ENCODE data around the gene DUSP7. TPM values are rescaled to one million over a fixed set of nuclear protein-coding genes. Genes with fewer than 3 reads are reported as not detected.

DUSP7 gene
- total RNA-seq, 1 donor from 2014 or later: 24.9 TPM

- Histone ChIP-seq H3K27me3 (ENCODE audit: insufficient read depth, low read length) (no peaks in the 10 kb centered on the region), H4K20me1 (ENCODE audit: insufficient read depth, low read length) (no peaks in the 10 kb centered on the region), H3K79me2 (ENCODE audit: insufficient read depth, low read length) (no peaks in the 10 kb centered on the region), H3K27ac (ENCODE audit: low read depth, low read length) (no peak overlapping the region), H3K4me3 (ENCODE audit: insufficient read depth, low read depth, low read length) (no peak overlapping the region), H3K4me1 (ENCODE audit: insufficient read depth, low read length) (peaks cover 48% of the 10 kb centered on the region), H3K9ac (ENCODE audit: low read length) (no peak overlapping the region), H3K9me3 (ENCODE audit: insufficient read depth, low read depth, low read length) (no peaks in the 10 kb centered on the region), H3K4me2 (ENCODE audit: low read length) (no peak overlapping the region), H2AFZ (ENCODE audit: low read depth, low read length) (peak overlapping the region; percentile 7), H3K36me3 (ENCODE audit: insufficient read depth, low read length) (no peaks in the 10 kb centered on the region)
- DNase-seq (ENCODE audit: low read depth): peak; percentile 23
- Mint-ChIP-seq H3K4me3 (ENCODE audit: unreplicated experiment) (no peak overlapping the region), H3K9me3 (ENCODE audit: unreplicated experiment) (no peaks in the 10 kb centered on the region), H3K27me3 (ENCODE audit: low read depth, unreplicated experiment) (peaks cover 1% of the 10 kb centered on the region), H3K27ac (ENCODE audit: unreplicated experiment) (peak overlapping the region; percentile 62), H3K36me3 (ENCODE audit: low read depth, unreplicated experiment) (peaks cover 7% of the 10 kb centered on the region), H3K4me1 (ENCODE audit: low read depth, unreplicated experiment) (peaks cover 42% of the 10 kb centered on the region)
- TF ChIP-seq CTCF (IDR thresholded peaks at IDR 0.05; ENCODE audit: insufficient read depth, low read depth, low read length) (no peak), EZH2 (IDR thresholded peaks at IDR 0.05; ENCODE audit: insufficient read depth, low read length) (no peak)
- no peak for FAIRE-seq
Observed at GRCh38 chr3:52086976-52087663, 30.7 kb upstream of the DUSP7 start.

GRCh38 chr3:52086461-52086860 is 30.1 kb upstream of the DUSP7 start:
- Mint-ChIP-seq H3K27me3 (ENCODE audit: low read depth, unreplicated experiment) (peaks cover 4% of the 10 kb centered on the region), H3K9me3 (ENCODE audit: unreplicated experiment) (no peaks in the 10 kb centered on the region), H3K36me3 (ENCODE audit: low read depth, unreplicated experiment) (peaks cover 7% of the 10 kb centered on the region), H3K27ac (ENCODE audit: unreplicated experiment) (no peak overlapping the region), H3K4me3 (ENCODE audit: unreplicated experiment) (no peak overlapping the region), H3K4me1 (ENCODE audit: low read depth, unreplicated experiment) (peaks cover 38% of the 10 kb centered on the region)
- H3K4me2 ChIP-seq (ENCODE audit: low read length): no peak overlapping the region
- H3K27ac ChIP-seq (ENCODE audit: low read depth, low read length): no peak overlapping the region
- H4K20me1 ChIP-seq (ENCODE audit: insufficient read depth, low read length): no peaks in the 10 kb centered on the region
- TF ChIP-seq CTCF (IDR thresholded peaks at IDR 0.05; ENCODE audit: insufficient read depth, low read depth, low read length) (no peak), EZH2 (IDR thresholded peaks at IDR 0.05; ENCODE audit: insufficient read depth, low read length) (no peak)
- no peak overlapping the region for H3K9ac ChIP-seq (ENCODE audit: low read length)
- FAIRE-seq (no peak), DNase-seq (ENCODE audit: low read depth) (no peak)
- no peaks in the 10 kb centered on the region for H3K27me3 ChIP-seq (ENCODE audit: insufficient read depth, low read length)
- no peaks in the 10 kb centered on the region for H3K9me3 ChIP-seq (ENCODE audit: insufficient read depth, low read depth, low read length)
- peaks cover 41% of the 10 kb centered on the region for H3K4me1 ChIP-seq (ENCODE audit: insufficient read depth, low read length)
- H3K79me2 ChIP-seq (ENCODE audit: insufficient read depth, low read length): no peaks in the 10 kb centered on the region
- H3K4me3 ChIP-seq (ENCODE audit: insufficient read depth, low read depth, low read length): no peak overlapping the region
- H2AFZ ChIP-seq (ENCODE audit: low read depth, low read length): no peak overlapping the region
- H3K36me3 ChIP-seq (ENCODE audit: insufficient read depth, low read length): no peaks in the 10 kb centered on the region

GRCh38 chr3:52085681-52086282 is 29.4 kb upstream of the DUSP7 start:
- Mint-ChIP-seq H3K9me3 (ENCODE audit: unreplicated experiment) (no peaks in the 10 kb centered on the region), H3K27ac (ENCODE audit: unreplicated experiment) (no peak overlapping the region), H3K36me3 (ENCODE audit: low read depth, unreplicated experiment) (peaks cover 7% of the 10 kb centered on the region), H3K27me3 (ENCODE audit: low read depth, unreplicated experiment) (peaks cover 6% of the 10 kb centered on the region), H3K4me1 (ENCODE audit: low read depth, unreplicated experiment) (peaks cover 31% of the 10 kb centered on the region), H3K4me3 (ENCODE audit: unreplicated experiment) (no peak overlapping the region)
- no peak overlapping the region for H3K9ac ChIP-seq (ENCODE audit: low read length)
- no peaks in the 10 kb centered on the region for H3K79me2 ChIP-seq (ENCODE audit: insufficient read depth, low read length)
- FAIRE-seq (no peak), DNase-seq (ENCODE audit: low read depth) (no peak)
- H4K20me1 ChIP-seq (ENCODE audit: insufficient read depth, low read length): no peaks in the 10 kb centered on the region
- H3K27ac ChIP-seq (ENCODE audit: low read depth, low read length): no peak overlapping the region
- H3K4me2 ChIP-seq (ENCODE audit: low read length): no peak overlapping the region
- peaks cover 34% of the 10 kb centered on the region for H3K4me1 ChIP-seq (ENCODE audit: insufficient read depth, low read length)
- no peaks in the 10 kb centered on the region for H3K9me3 ChIP-seq (ENCODE audit: insufficient read depth, low read depth, low read length)
- H3K4me3 ChIP-seq (ENCODE audit: insufficient read depth, low read depth, low read length): no peak overlapping the region
- H3K36me3 ChIP-seq (ENCODE audit: insufficient read depth, low read length): no peaks in the 10 kb centered on the region
- no peak for TF ChIP-seq CTCF (IDR thresholded peaks at IDR 0.05; ENCODE audit: insufficient read depth, low read depth, low read length)
- TF ChIP-seq EZH2 (IDR thresholded peaks at IDR 0.05; ENCODE audit: insufficient read depth, low read length): no peak
- no peaks in the 10 kb centered on the region for H3K27me3 ChIP-seq (ENCODE audit: insufficient read depth, low read length)
- no peak overlapping the region for H2AFZ ChIP-seq (ENCODE audit: low read depth, low read length)
